NCI-H1694 (cell line): ENCODE results near the gene TMC4.

Source experiments
- DNase-seq: peaks from one replicate; lab custom pipeline; 2025; lab: John Stamatoyannopoulos, UW

Gene TMC4

DNA sequence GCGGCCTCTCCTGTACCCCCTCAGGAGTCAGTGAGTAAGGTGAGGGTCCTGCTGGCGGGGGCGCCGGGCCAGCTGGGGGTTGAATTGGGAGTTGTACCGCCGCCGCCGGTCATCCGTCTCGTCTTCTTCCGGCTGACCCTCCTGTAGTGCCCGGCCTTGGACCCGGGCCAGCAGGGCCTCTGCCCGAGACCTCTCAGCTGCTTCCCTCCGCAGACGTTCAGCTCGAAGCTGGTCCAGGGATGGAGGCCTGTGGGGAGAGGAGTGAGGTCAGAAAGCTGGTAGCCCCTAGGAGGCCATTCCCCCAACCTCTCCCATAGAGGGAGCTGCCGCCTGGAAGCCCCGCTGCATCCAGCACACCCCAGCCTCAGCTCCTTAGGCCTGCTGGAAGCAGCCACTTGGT, 17.3 kb downstream of the TMC4 start:
- no peak for DNase-seq

DNA sequence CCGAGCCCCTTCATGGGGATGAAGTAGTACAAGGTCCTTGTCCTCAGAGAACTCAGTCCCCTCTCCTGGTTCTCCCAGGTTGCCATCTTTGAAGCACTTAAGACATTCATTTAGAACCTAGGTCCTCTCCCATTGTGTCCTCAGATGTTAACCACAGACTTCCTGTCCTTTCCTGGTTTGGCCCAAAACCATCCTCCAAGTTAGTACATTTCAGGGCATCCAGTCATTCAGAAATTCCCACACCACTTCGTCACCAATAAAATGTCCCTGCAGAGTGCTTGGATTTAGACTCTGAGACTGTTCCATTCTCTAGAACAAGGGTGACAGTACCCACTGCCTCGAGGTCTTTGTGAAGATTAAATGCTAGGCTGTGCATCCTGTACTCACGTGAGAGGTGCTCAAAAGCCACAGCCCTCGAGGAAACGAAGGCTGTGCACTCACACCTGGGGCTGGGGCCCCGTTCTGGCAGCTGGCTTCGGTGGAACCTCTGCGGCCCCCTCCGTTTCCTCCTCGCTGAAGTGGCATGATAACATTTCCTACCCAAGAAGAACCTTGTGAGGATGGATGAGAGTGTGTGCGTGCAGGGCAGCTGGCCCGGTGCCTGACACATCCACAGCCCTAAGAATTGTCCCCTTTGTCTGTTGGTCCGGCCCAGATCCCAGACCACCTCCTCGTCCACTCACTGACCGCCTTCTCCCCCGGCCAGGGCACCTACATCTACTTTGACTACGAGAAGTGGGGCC, 18.2 kb downstream of the TMC4 start:
- no peak for DNase-seq

DNA sequence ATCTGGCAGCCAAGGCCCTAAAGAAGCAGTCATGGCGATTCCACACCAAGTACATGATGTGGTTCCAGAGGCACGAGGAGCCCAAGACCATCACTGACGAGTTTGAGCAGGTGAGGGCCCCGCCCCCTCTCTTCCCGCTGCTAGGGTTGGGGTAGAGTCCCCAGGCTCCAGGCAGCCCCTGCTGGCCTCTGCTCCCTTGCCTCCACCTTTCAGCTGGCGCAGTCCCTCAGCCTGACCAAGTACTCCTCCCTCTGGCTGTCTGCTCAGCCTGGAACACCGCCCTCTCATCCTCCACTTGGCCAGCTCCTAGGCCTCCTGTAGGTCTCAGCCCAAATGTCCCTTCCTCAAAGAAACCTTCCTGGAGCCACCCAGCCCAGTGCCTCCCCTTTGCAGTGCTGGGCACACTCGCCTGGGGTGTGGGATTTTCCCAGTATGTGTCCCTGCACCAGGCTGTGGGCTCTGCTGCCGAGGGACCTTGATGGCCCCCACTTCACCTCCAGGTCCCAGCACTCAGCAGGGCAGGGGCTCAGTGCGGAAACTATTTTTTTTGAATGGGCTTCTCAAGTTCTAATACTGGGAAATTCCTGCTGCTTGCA, 19.1 kb downstream of the TMC4 start:
- no peak for DNase-seq

DNA sequence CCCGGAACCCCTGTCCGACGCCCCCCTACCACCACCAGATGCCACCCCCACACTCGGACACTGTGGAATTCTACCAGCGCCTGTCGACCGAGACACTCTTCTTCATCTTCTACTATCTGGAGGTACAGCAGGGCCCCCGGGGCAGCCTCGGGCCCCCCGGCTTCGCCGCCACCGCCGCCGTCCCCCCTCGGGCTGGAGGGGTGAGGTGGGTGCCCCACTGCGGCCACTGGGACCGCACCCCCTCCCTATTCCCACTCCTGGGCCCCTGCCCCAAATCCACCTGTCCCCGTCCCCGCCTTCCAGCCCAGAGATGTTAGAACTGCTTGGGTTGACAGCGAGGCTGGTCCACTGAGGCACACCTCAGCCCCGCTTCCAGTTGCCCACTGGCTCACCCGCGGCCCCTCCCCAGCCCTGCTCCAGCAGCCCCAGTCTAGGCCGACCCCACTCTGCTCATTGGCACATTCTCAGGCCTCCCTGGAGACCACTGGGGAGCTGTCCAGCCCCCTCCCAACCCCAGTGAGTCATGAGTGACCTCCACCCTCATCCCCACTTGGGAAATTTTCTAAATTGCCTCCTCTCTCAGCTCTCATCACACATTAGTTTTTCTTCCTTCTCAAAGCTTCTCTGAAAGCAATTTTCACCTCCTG, 20.0 kb downstream of the TMC4 start:
- DNase-seq: no peak

DNA sequence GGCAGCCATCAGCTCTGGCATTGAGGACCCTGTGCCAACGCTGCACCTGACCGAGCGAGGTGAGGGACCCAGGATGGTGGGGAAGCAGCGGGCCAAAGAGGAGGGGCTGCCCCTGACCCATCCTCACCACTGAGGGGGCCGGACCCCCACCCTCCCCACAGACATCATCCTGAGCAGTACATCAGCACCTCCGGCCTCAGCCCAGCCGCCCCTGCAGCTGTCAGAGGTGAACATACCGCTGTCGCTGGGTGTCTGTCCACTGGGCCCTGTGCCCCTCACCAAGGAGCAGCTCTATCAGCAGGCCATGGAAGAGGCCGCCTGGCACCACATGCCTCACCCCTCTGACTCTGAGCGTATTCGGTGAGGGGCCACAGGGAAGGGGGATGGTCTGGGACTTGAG, 20.7 kb downstream of the TMC4 start:
- no peak for DNase-seq

DNA sequence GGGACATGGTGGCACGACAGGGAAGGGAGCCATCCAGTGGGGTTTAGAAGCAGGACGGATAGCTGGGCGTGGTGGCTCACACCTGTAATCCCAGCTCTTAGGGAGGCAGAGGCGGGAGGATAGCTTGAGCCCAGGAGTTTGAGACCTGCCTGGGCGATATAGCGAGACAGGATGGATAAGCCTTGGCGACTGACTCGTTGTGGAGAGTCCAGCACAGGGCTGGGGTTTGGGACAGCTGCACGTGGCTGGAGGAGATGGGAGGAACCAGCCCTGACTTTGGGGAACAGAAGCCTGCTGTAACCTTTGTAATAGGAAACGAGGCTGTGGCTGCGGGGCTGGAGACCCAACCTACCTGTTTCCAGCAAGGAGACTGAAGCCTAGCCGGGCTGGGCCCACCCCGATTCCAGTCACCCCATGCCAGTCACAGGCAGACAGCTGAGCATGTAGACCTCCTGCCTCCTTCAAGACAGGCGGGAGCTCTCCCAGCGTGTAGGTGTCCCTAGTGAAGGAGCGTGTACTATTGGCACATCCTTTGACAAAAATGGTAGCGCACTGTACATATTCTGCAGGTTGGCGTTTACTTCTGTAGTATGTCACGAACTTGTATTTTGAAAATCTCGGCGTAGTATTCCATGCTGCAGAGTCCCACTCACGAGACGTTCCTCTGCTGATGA, 21.5 kb downstream of the TMC4 start:
- no peak for DNase-seq

DNA sequence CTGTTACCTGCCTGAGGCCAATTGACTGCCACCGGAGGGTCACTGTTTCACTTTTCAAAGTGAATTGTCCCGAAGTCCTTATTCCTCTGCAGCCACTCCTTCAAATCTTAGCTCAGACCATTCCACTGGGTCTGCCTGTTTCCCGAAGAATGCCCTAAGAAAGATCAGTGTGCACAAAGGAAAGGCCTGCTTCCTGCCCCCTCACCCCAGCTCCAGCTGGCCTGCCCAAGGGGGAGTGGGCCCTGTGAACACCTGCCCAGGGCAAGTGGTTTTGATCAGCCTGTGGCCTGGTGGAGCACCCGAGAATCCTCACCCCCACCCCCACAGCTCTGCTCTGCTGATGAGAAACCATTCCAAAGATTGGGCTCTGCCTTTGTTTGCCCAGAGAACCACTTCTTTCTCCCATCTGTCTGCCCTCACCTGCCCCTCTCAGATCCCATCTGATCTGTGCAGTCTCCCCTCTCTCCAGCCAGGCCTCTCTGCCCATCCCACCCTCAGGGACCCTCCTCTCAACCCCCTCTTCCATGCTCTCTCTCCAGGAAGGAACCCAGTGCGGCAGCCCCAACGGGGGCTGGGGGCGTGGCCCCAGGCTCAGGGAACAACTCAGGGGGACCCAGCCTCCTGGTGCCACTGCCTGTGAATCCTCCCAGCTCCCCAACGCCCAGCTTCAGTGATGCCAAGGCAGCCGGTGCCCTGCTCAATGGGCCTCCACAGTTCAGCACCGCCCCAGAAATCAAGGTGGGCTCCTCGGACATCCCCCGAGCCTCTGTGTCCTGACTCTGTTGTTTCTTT, 23.7 kb downstream of the TMC4 start:
- no peak for DNase-seq

DNA sequence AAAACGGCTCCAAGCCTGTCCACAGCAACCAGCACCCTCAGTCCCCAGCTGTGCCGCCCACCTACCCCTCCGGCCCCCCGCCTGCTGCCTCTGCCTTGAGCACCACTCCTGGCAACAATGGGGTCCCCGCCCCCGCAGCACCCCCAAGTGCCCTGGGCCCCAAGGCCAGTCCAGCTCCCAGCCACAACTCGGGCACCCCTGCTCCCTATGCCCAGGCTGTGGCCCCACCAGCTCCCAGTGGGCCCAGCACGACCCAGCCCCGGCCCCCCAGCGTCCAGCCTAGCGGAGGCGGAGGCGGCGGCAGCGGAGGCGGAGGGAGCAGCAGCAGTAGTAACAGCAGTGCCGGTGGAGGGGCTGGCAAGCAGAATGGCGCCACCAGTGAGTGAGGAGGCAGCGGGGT, 24.8 kb downstream of the TMC4 start:
- no peak for DNase-seq

DNA sequence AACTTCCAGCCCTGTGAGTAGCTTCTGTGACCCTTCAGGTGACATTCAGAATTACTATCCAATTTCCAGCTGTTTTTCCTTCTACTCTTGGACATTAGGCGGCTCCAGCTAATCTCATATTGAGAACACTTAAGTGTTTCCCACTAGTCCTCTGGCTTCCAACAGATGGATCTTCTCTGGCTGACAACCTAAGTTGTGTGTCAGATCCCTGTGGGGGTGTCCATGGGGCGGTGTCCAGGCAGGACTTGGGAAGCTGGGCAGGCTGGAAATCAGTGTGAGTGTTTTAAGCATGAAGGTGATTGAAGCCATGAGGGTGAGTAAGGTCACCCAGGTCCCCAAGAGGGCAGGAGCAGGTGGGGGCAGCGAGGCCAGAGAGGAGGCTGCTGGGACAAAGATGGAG, 25.3 kb downstream of the TMC4 start:
- DNase-seq: no peak

DNA sequence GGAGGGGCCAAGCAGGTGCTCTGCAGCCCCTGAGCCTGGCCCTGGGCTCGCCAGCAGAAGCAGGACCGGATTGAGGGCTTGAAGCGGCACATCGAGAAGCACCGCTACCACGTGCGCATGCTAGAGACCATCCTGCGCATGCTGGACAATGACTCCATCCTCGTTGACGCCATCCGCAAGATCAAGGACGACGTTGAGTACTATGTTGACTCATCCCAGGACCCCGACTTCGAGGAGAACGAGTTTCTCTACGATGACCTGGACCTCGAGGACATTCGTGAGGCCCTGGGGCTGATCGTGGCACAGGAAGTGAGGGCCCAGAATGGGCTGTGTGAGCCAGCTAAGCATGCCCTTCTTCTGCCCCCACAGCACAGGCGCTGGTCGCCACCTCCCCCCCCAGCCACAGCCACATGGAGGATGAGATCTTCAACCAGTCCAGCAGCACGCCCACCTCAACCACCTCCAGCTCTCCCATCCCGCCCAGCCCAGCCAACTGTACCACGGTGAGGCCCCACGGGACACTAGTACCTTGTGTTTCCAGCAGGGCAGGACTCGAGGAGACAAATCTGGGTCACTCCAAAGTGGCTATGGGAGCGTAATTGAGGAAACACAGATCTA, 27.3 kb downstream of the TMC4 start:
- no peak for DNase-seq

DNA sequence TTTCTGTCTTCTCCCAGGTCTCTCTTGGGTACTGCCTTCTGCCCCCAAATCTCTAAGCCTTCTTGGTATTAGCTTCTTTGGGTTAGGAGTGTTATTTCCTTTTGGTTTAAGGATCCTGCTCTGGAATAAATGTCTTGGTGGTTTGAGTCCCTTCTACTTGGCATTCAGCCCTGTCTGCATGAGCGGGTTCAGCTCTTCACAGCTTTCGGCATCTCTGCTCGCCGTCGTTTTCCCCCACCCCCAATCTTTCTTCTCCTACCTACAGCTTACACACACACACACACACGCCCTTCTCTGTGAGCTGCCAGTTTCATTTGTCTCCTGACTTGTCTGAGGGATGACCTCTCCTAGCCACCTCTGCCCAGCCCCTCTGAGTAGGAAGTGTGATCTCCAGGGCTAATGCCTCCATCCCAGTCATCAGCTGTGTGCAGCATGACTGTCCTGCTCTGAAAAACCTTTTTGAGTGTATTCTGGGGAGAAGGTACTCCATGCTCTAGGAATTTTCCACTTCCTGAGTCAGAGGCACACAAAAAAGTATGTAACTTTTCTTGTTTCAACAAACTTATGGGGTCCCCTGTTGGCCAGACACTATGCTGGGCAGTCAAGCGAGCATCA, 30.7 kb downstream of the TMC4 start:
- no peak for DNase-seq

DNA sequence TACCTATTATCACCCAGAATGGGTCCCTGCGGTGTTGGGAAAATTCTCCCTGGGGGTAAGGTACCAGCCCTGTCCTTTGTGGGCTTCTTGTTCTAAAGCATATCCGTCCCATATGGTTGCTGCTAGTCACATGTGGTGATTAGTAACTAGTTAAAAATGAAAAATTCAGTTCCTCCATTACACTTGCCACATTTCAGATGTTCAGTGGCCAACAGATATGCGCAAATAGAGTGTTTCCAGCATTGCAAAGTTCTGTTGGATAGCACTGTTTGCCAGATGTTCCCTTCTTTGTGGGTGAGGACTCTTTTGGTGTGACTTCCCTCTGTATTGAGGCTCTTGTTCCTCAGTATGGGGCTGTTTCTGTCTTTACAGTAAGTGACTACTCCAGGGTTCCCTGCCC, 31.6 kb downstream of the TMC4 start:
- DNase-seq: no peak

DNA sequence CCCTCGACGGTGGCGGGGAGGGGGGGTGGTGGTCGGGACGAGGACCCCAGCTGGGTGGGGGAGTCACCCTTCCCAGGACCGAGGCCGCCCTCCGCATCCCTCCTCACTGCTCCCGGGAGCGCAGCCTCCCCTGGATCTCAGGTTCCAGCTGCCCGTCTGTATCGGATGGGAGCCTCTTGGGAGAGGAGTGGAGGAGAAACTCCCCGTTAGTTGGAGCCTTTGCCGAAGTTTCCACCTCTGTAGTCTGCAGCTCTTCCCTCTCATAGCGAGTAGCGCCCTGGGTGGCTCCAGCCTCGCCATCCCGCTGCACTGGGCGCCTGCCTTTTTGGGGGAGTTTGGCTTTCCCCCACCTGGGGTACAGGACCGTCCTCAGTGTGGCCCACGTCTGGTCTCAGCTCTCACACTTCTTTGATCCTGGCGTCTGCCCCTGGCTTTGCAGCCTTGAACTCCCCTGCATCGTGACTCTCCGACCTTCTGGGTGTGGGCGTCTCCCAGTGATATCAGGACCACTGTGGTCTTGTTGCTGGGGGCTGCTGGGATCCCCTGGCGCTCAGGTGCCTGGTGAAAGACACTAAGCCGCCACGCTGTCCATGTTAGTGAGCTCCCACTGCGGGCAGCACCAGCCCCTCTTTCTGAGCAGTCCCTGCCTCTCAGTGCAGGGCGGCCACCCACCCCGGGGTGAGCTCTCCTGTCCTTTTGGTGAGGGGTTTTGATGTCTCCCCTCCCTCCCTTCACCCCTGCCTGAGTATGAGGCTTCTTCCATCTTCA, 34.3 kb downstream of the TMC4 start:
- DNase-seq: no peak

DNA sequence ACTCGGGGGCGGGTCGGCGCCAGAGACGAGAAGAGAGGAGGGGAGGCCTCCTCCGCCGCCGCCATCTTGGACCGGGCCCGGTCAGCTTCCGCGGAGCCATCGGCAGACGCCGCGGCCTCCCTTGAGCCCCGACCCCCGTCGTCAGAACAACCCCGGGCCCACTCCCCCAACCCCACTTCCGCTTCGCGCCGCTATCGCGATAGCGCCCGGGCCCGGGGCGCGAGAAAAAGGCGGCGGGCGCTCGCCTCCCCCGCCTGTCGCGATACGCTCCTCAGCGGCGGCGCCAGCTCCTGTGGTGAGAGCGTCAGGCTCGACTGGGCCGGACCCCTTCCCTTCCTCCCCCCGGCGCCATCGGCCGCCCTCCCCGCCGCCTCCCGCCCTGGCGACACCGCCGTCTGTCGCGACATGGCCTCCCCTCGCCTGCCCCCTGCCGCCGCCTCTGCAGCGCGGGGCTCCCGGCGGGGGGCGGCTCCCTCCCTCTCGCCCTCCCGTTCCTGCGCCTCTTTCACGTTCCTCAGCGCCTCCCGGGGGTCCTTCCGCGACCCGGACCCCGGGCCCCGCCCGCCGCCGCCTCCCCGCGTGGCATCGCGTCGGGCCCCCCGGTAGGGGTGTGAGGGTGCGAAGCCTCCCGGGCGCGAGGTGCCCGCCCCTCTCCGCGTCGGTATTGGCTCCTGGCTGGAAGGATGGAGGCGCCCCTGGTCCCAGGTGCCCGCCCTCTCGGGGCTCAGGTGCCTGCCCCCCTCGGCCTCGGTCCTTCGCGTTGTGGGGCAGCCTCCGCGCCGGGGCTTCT, 35.1 kb downstream of the TMC4 start, which contains the start of gene CNOT3:
CNOT3 (plus strand) TSS at position 64 of the 790 bp plus-strand sequence. CDS start 5,217 bp downstream, outside the sequence.
- DNase-seq: no peak

DNA sequence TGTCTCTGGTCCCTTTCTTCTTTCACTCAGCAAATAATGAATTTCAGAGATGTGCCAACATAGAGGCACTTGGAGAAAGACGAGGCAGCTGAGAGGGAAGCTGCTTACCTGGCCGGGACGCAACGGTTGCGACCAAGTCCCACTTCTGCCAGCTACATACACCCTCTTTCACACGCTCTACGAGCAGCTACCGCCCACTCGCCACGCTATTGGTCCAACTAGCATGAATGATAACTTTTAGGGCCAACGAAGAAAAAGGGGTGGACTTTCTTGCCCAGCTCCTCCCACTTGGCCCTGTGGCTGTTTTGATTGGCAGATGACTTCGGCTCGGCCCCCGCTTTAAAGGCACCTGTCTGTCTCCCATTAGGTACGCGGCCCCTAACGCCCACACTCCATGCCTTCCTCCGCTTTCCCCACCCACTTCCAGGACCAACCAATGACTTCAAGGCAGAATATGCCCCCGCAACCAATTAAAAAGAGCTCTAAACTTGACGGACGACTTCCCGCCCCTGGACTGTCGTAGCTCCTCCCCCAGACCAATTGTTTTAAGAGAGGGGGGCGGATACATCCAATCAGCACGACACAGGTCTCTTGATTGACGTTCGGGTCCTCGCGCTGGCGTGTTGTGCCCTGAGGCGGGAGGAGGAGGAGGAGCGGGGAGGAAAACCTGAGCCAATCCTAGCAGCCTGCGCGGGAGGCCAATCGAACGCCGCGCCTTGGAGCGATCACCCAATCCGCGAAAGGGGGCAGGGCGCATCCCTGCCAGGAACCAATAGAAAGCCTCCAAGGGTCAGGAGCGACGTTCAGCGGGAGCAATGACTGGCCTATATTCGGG, 35.9 kb downstream of the TMC4 start:
- DNase-seq: peak; percentile 100

DNA sequence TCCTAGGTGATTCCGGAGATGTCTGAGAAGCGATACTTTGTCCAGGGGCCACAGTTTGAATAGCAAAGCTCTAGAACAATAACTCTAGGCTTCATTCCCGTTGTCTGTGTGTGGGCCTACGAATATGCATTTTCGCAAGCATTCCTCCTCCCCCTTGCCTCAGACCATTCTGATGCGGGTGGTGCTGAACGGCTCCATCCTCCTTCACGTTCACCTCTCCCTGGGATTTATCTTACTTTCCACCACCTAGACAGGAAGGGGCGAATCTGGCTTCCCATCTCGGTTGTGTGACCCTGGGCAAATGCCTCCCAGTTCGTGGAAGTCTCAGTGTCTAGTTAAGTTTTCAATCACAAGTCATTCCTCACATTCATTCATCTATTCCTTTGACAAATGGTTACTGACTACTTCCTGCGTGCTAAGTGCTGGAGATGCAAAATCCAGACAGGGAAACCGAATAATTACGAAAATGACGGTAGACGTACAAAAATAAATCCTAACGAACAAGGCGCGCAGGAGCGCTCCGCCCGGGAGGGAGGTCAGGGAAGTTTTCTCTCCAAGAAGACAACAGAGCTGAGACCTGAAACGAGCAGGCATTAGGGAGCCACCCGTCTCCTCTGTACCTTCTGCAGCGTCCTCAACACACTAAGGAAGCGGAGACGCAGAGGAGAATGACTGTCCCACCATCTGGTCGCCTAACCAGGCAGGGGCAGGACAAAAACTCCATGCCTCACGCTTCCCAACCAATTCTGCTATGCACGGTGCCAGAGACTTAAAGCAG, 36.7 kb downstream of the TMC4 start:
- no peak for DNase-seq

DNA sequence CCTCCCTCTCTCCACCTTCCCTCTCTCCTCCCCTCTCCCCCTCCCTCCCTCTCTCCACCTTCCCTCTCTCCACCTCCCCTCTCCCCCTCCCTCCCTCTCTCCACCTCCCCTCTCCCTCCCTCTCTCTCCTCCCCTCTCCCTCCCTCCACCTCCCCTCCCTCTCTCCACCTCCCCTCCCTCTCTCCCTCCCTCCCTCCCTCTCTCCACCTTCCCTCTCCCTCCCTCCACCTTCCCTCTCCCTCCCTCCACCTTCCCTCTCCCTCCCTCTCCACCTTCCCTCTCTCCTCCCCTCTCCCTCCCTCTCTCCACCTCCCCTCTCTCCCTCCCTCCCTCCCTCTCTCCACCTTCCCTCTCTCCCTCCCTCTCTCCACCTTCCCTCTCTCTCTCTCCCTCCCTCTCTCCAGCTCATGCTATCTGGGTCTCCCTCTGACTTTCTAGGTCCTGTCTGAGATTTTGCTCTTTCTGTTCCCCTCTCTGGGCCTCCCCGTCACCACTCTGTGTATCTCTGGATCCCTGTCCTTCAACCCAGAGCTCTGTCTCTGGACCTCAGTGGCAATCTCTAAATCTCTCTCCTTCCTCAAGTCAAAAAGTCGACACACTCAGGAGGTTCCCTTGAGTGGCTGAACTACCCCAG, 38.9 kb downstream of the TMC4 start:
- DNase-seq: no peak
